Naive thymus-derived CD4-positive, alpha-beta T cell (primary cell): ENCODE data around the gene SLC19A1. TPM values are rescaled to one million over a fixed set of nuclear protein-coding genes. Genes with fewer than 3 reads are reported as not detected.

Experiments
- ATAC-seq: fragments of 150-1000 bp; cut with Tn5 transposase; 2 replicates; pipeline ENCODE4 v1.10.0; 2021; ENCODE audit warnings: mild to moderate bottlenecking, moderate library complexity
- CTCF ChIA-PET: fragments of 350-600 bp; sonication (Branson Sonifier 250); formaldehyde crosslinking; loops from one replicate; lab custom pipeline; 2021; ENCODE audit warnings: antibody characterized with exemption; lab: Charles Lee
- POLR2A ChIA-PET: fragments of 350-600 bp; sonication (Branson Sonifier 250); formaldehyde crosslinking; loops from one replicate; lab custom pipeline; 2021; ENCODE audit warnings: antibody characterized with exemption, inconsistent platforms; lab: Charles Lee
- DNase-seq, 9 donors: peaks; one replicate each; pipeline versions ENCODE4 v3.0.0 to v3.0.0-alpha.2; 2020 to 2022; ENCODE audit warnings: mixed read lengths in 1 of 9
- H3K27ac ChIP-seq: one replicate; pipeline ENCODE4 v1.7.0; 2013; ENCODE audit warnings: mild to moderate bottlenecking, low read depth, low read length, moderate library complexity
- H3K27me3 ChIP-seq, 2 donors: one replicate each; pipeline ENCODE4 v1.7.0; 2013; ENCODE audit warnings: low read length in 2 of 2, mild to moderate bottlenecking in 2 of 2, moderate library complexity in 2 of 2; ENCODE audit not compliant: control insufficient read depth in 2 of 2, insufficient read depth in 2 of 2
- H3K36me3 ChIP-seq, 3 experiments: 1 replicate in 2 of 3; 2 replicates in 1 of 3; pipeline ENCODE4 v1.7.0; 2013; ENCODE audit warnings: low read length in 3 of 3, mild to moderate bottlenecking in 3 of 3, moderate library complexity in 1 of 3; ENCODE audit not compliant: insufficient read depth in 3 of 3, control insufficient read depth in 2 of 3
- H3K4me1 ChIP-seq, 2 donors: one replicate each; pipeline ENCODE4 v1.7.0; 2013; ENCODE audit warnings: low read length in 2 of 2, mild to moderate bottlenecking in 2 of 2, moderate library complexity in 1 of 2; ENCODE audit not compliant: control insufficient read depth in 2 of 2, insufficient read depth in 2 of 2
- H3K4me3 ChIP-seq: 2 replicates; pipeline ENCODE4 v1.7.0; 2013; ENCODE audit warnings: mild to moderate bottlenecking, low read length
- H3K9me3 ChIP-seq, 3 experiments: 1 replicate in 2 of 3; 2 replicates in 1 of 3; pipeline ENCODE4 v1.7.0; 2013; ENCODE audit warnings: low read length in 3 of 3; ENCODE audit not compliant: control insufficient read depth in 2 of 3
- H3K27ac Mint-ChIP-seq, 9 donors: one replicate each; pipeline ENCODE4 v1.8.0; 2020 to 2022; ENCODE audit warnings: mixed read lengths in 9 of 9, mild to moderate bottlenecking in 8 of 9, moderate library complexity in 5 of 9, inconsistent platforms in 2 of 9
- H3K27me3 Mint-ChIP-seq, 5 donors: one replicate each; pipeline ENCODE4 v1.8.0; 2021 to 2022; ENCODE audit warnings: mixed read lengths in 5 of 5, mild to moderate bottlenecking in 1 of 5
- H3K36me3 Mint-ChIP-seq, 5 donors: one replicate each; pipeline ENCODE4 v1.8.0; 2020 to 2022; ENCODE audit warnings: mixed read lengths in 5 of 5, mild to moderate bottlenecking in 3 of 5, inconsistent platforms in 1 of 5
- H3K4me1 Mint-ChIP-seq, 7 donors: one replicate each; pipeline ENCODE4 v1.8.0; 2020 to 2022; ENCODE audit warnings: mixed read lengths in 7 of 7, mild to moderate bottlenecking in 3 of 7, inconsistent platforms in 1 of 7
- H3K4me3 Mint-ChIP-seq, 10 donors: one replicate each; pipeline ENCODE4 v1.8.0; 2020 to 2022; ENCODE audit warnings: mild to moderate bottlenecking in 10 of 10, mixed read lengths in 10 of 10, moderate library complexity in 6 of 10, inconsistent platforms in 2 of 10
- H3K9me3 Mint-ChIP-seq, 11 donors: one replicate each; pipeline ENCODE4 v1.8.0; 2020 to 2022; ENCODE audit warnings: mixed read lengths in 11 of 11, mild to moderate bottlenecking in 4 of 11, inconsistent platforms in 1 of 11, moderate library complexity in 1 of 11
- intact Hi-C, 2 donors: fragments of 100-400 bp; cut with micrococcal nuclease; formaldehyde crosslinking; loops; one replicate each; pipeline ENCODE4 v1.15.1; 2023
- polyA plus RNA-seq, 2 donors: library from polyadenylated mRNA; unstranded; fragments of 300-500 nt; fragmentation: Illumina TruSeq; gene quantifications; one replicate each; pipeline ENCODE4 v1.2.3, GENCODE V29; 2021
- total RNA-seq, 6 experiments: library from RNA in 5 of 6; stranded (reverse) in 5 of 6; gene quantifications; 1 replicate in 5 of 6; 2 replicates in 1 of 6; pipeline ENCODE4 v1.2.3 and lab custom pipeline; 2021 to 2026

SLC19A1 gene
- total and polyA plus RNA-seq, 7 experiments from 2014 or later: 10.5 to 49.1 (median 15.6) TPM

- peaks cover 12 to 25% (median 16%) of the 10 kb centered on the region in 7 donors for H3K4me1 Mint-ChIP-seq
- ATAC-seq: no peak
- peak overlapping the region in 4 of 9 donors; percentile 42 to 87 (median 56) for H3K27ac Mint-ChIP-seq
- peaks cover 0 to 4% (median 0%) of the 10 kb centered on the region in 5 donors for H3K36me3 Mint-ChIP-seq
- intact Hi-C loops: no loop called here
- POLR2A ChIA-PET: no interaction called here
- no peaks in the 10 kb centered on the region for H3K27me3 Mint-ChIP-seq
- peak overlapping the region in 5 of 10 donors; percentile 1 to 77 (median 66) for H3K4me3 Mint-ChIP-seq
- no peaks in the 10 kb centered on the region for H3K27me3 ChIP-seq
- H3K4me3 ChIP-seq: no peak overlapping the region
- H3K36me3 ChIP-seq: no peaks in the 10 kb centered on the region
- no peaks in the 10 kb centered on the region for H3K9me3 ChIP-seq
- no peak overlapping the region for H3K27ac ChIP-seq
- peak in 1 of 9 donors; percentile 4 for DNase-seq
- H3K4me1 ChIP-seq: peaks cover 7 to 15% of the 10 kb centered on the region in 2 donors
- H3K9me3 Mint-ChIP-seq: no peaks in the 10 kb centered on the region
- CTCF ChIA-PET: interaction anchor here (1.7 kb wide), 1 partner anchor 57 kb away, joined by 6 read pairs; no protein-coding TSS in a partner anchor
Observed at GRCh38 chr21:45539046-45539795, 3.0 kb downstream of the SLC19A1 start.

GRCh38 chr21:45538381-45539045 lies 3.7 kb downstream of the SLC19A1 start:
- H3K4me1 Mint-ChIP-seq: peaks cover 12 to 23% (median 15%) of the 10 kb centered on the region in 7 donors
- peak overlapping the region in 1 of 9 donors; percentile 51 for H3K27ac Mint-ChIP-seq
- peaks cover 0 to 4% (median 0%) of the 10 kb centered on the region in 5 donors for H3K36me3 Mint-ChIP-seq
- no peak overlapping the region for H3K4me3 Mint-ChIP-seq
- Histone ChIP-seq H3K4me3 (no peak overlapping the region), H3K36me3 (peaks cover 0 to 5% (median 0%) of the 10 kb centered on the region in 3 experiments), H3K27me3 (no peaks in the 10 kb centered on the region), H3K27ac (no peak overlapping the region), H3K9me3 (no peaks in the 10 kb centered on the region), H3K4me1 (peaks cover 7 to 15% of the 10 kb centered on the region in 2 donors)
- intact Hi-C loops: no loop called here
- DNase-seq: no peak
- no peaks in the 10 kb centered on the region for H3K9me3 Mint-ChIP-seq
- POLR2A ChIA-PET: no interaction called here
- CTCF ChIA-PET: no interaction called here
- ATAC-seq: no peak
- no peaks in the 10 kb centered on the region for H3K27me3 Mint-ChIP-seq

GRCh38 chr21:45537746-45538291 lies 4.4 kb downstream of the SLC19A1 start:
- intact Hi-C loops: no loop called here
- Histone ChIP-seq H3K36me3 (peaks cover 0 to 5% (median 0%) of the 10 kb centered on the region in 3 experiments), H3K27ac (no peak overlapping the region), H3K27me3 (no peaks in the 10 kb centered on the region), H3K9me3 (no peaks in the 10 kb centered on the region), H3K4me3 (no peak overlapping the region), H3K4me1 (peaks cover 10 to 16% of the 10 kb centered on the region in 2 donors)
- no peaks in the 10 kb centered on the region for H3K27me3 Mint-ChIP-seq
- H3K36me3 Mint-ChIP-seq: peaks cover 0 to 4% (median 0%) of the 10 kb centered on the region in 5 donors
- no peak overlapping the region for H3K27ac Mint-ChIP-seq
- no peak for DNase-seq
- H3K4me3 Mint-ChIP-seq: no peak overlapping the region
- H3K4me1 Mint-ChIP-seq: peaks cover 14 to 27% (median 19%) of the 10 kb centered on the region in 7 donors
- POLR2A ChIA-PET: no interaction called here
- CTCF ChIA-PET: no interaction called here
- no peak for ATAC-seq
- H3K9me3 Mint-ChIP-seq: no peaks in the 10 kb centered on the region

GRCh38 chr21:45537111-45537745 lies 5.0 kb downstream of the SLC19A1 start:
- H3K4me3 Mint-ChIP-seq: no peak overlapping the region
- no peaks in the 10 kb centered on the region for H3K27me3 Mint-ChIP-seq
- DNase-seq: no peak
- intact Hi-C loops: no loop called here
- H3K36me3 ChIP-seq: peaks cover 0 to 5% (median 0%) of the 10 kb centered on the region in 3 experiments
- H3K9me3 ChIP-seq: no peaks in the 10 kb centered on the region
- no peaks in the 10 kb centered on the region for H3K27me3 ChIP-seq
- H3K27ac Mint-ChIP-seq: peak overlapping the region in 1 of 9 donors; percentile 48
- POLR2A ChIA-PET: no interaction called here
- CTCF ChIA-PET: no interaction called here
- H3K9me3 Mint-ChIP-seq: no peaks in the 10 kb centered on the region
- H3K4me1 Mint-ChIP-seq: peaks cover 20 to 33% (median 24%) of the 10 kb centered on the region in 7 donors
- peaks cover 12 to 20% of the 10 kb centered on the region in 2 donors for H3K4me1 ChIP-seq
- no peak for ATAC-seq
- H3K4me3 ChIP-seq: no peak overlapping the region
- no peak overlapping the region for H3K27ac ChIP-seq
- H3K36me3 Mint-ChIP-seq: peaks cover 0 to 4% (median 0%) of the 10 kb centered on the region in 5 donors

- ChIA-PET POLR2A (no interaction called here), CTCF (interaction anchor here (0.5 kb wide), 1 partner anchor 64 kb away, joined by 3 read pairs; no protein-coding TSS in a partner anchor)
- H3K4me3 Mint-ChIP-seq: no peak overlapping the region
- no peak overlapping the region for H3K27ac ChIP-seq
- ATAC-seq (no peak), DNase-seq (no peak)
- peak overlapping the region in 3 of 9 donors; percentile 59 to 81 (median 60) for H3K27ac Mint-ChIP-seq
- H3K4me1 Mint-ChIP-seq: peaks cover 20 to 34% (median 27%) of the 10 kb centered on the region in 7 donors
- H3K27me3 ChIP-seq: no peaks in the 10 kb centered on the region
- H3K4me3 ChIP-seq: no peak overlapping the region
- peaks cover 0 to 10% (median 0%) of the 10 kb centered on the region in 3 experiments for H3K36me3 ChIP-seq
- intact Hi-C loops: no loop called here
- peaks cover 10 to 18% of the 10 kb centered on the region in 2 donors for H3K4me1 ChIP-seq
- H3K9me3 Mint-ChIP-seq: no peaks in the 10 kb centered on the region
- no peaks in the 10 kb centered on the region for H3K9me3 ChIP-seq
- no peaks in the 10 kb centered on the region for H3K27me3 Mint-ChIP-seq
- peaks cover 0 to 6% (median 0%) of the 10 kb centered on the region in 5 donors for H3K36me3 Mint-ChIP-seq
Observed at GRCh38 chr21:45536301-45537081, 5.7 kb downstream of the SLC19A1 start.
